Measurements from ENCODE around the gene PVALB. TPM values are rescaled to one million over a fixed set of nuclear protein-coding genes. Genes with fewer than 3 reads are reported as not detected.
A peak's percentile ranks its signal among the peaks of the same experiment; 100 is the strongest.

Gene PVALB
- total and polyA plus RNA-seq, 3 experiments from 2014 or later: not detected

DNA sequence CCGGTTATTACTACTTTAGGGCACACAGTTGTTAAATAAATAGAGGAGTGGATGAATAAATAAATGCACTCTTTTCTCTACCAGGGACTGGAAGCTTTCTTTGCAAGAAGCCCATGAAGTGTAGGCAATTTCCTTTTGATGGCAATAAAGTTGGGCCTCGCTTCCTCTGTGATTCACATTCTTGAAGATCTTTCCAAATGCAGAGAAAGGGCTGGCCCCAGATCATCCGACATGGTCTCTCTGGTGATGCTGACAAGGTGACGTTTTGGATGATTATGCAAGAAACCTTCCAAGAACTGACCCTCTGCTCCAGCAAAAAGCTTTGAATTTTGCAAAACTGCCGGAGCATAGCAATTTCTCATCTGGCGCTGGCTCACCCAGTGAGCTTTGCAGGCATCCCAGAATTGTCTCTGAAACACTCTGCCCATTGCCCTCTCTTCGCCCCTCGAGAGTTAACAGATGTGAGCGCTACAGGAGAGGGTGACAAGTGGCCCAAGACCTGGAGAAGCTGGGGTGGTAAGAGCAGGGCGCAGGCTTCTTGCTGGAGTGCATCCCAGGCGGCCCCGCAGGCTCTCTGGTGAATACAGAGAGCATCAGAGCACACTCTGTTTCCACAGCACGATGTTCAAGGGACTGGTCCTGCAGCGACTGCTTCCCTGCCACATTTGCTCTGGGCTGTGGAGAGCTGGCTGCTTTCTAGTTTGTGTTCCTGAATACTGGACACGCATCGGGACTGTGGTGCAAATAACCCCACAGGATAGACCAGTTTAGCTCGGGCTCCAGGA is 29.4 kb downstream of the PVALB start:
- no peaks in the 10 kb centered on the region for H3K36me3 ChIP-seq (ENCODE audit: insufficient read depth, low read length)
- H3K36me3 Mint-ChIP-seq: no peaks in the 10 kb centered on the region
- no peak for DNase-seq
- H3K27me3 ChIP-seq (ENCODE audit: insufficient read depth, low read length, poor library complexity, severe bottlenecking): no peaks in the 10 kb centered on the region
- ChIA-PET CTCF (interaction anchor here (1.1 to 2.1 kb wide), 3 partner anchors 29 to 69 kb away, joined by 3 to 8 read pairs (median 4); no protein-coding TSS in a partner anchor), POLR2A (no interaction called here)
- H3K4me1 Mint-ChIP-seq: peaks cover 3 to 8% (median 5%) of the 10 kb centered on the region in 3 donors
- H3K9me3 ChIP-seq (ENCODE audit: low read length): no peaks in the 10 kb centered on the region
- no peak overlapping the region for H3K27ac ChIP-seq (ENCODE audit: low read depth, low read length)
- no peak overlapping the region for H3K27ac Mint-ChIP-seq
- no peak overlapping the region for H3K4me3 Mint-ChIP-seq
- no peaks in the 10 kb centered on the region for H3K9me3 Mint-ChIP-seq
- H3K4me1 ChIP-seq (ENCODE audit: insufficient read depth, low read length): peaks cover under 1% of the 10 kb centered on the region
- no peak overlapping the region for H3K4me3 ChIP-seq (ENCODE audit: low read length)
- peaks cover 17 to 31% of the 10 kb centered on the region in 2 donors for H3K27me3 Mint-ChIP-seq

DNA sequence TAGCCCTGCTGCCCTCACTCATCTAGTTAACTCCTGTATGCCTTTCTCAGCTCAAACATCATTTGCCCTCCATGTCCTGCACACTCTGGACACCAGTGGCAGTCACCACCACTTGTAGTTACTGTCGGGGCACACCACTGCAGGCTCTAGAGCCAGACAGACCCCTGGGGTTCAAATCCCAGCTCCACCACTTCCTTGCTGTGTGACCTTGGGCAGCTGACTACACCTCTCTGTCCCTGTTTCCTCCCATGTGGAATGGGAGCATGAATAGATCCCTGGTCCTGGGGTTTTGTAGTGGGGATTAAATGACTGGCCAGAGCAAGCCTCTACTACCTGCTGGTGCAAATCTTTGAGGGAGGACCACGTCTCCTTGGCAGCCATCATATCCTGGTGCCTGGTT is 33.1 kb downstream of the PVALB start:
- CTCF ChIA-PET: interaction anchor here (2.8 to 6.9 kb wide), 2 partner anchors 74 to 194 kb away, joined by 16 to 40 read pairs; no protein-coding TSS in a partner anchor
- H3K27me3 ChIP-seq (ENCODE audit: insufficient read depth, low read length, poor library complexity, severe bottlenecking): no peaks in the 10 kb centered on the region
- no peak for DNase-seq
- Mint-ChIP-seq H3K4me1 (peaks cover 10 to 15% (median 14%) of the 10 kb centered on the region in 3 donors), H3K27me3 (peaks cover 10 to 16% of the 10 kb centered on the region in 2 donors), H3K9me3 (no peaks in the 10 kb centered on the region), H3K27ac (peak overlapping the region in 2 of 8 donors; percentile 79 to 85), H3K36me3 (no peaks in the 10 kb centered on the region), H3K4me3 (peak overlapping the region in 1 of 7 donors; percentile 17)
- H3K9me3 ChIP-seq (ENCODE audit: low read length): no peaks in the 10 kb centered on the region
- peaks cover 10% of the 10 kb centered on the region for H3K4me1 ChIP-seq (ENCODE audit: insufficient read depth, low read length)
- H3K27ac ChIP-seq (ENCODE audit: low read depth, low read length): no peak overlapping the region
- POLR2A ChIA-PET: no interaction called here
- H3K4me3 ChIP-seq (ENCODE audit: low read length): no peak overlapping the region
- no peaks in the 10 kb centered on the region for H3K36me3 ChIP-seq (ENCODE audit: insufficient read depth, low read length)

DNA sequence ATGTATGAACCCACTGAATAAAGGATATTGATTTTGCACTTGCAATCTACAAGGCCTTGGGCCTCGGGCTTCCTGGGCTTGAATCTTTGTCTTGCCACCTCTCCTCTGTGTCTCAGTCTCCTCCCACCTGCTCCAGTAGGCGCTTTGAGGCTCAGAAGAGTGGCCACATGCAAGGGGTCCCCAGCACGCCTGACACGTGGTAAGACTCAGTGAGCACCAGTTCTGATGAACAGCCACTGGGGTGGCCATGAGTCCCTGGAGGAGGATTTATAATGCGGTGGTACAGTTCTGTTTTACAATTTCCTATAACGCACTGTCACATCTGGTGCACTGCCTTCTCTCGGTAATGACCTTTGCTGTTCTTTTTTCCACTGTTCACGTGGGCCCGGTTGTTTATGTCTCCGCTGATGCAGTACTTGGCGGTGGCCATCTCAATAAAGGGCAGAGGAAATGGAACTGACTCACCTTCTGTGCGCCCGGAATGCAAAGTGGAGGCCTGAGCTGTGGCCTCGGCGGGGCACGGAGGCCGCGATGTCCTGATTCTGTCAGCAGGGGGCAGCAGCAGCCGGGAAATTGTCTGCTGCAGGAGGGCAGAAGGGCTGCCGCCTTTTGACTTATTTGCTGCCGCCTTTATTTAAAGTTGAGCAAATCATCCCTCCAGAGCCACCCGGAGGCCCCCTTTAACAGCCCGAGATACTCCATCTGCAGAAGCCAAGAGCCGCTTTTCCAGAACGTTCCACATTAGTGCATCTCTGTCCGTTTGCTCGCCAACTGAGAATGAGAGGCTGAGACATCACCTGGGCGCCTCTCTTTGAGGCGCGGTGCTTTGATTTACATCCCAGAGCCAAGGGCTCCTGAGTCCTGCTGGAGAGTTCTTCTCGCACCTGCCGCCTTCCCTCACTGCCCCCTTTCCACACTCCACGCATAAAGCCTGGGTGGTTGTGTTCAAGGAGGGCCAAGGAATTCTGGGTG is 34.9 kb downstream of the PVALB start:
- Mint-ChIP-seq H3K27me3 (peaks cover 8 to 13% of the 10 kb centered on the region in 2 donors), H3K9me3 (no peaks in the 10 kb centered on the region), H3K27ac (peak overlapping the region in 6 of 8 donors; percentile 41 to 91 (median 67)), H3K36me3 (no peaks in the 10 kb centered on the region), H3K4me1 (peaks cover 14 to 22% (median 17%) of the 10 kb centered on the region in 3 donors), H3K4me3 (peak overlapping the region in 4 of 7 donors; percentile 8 to 61 (median 43))
- no peak overlapping the region for H3K4me3 ChIP-seq (ENCODE audit: low read length)
- peaks cover 14% of the 10 kb centered on the region for H3K4me1 ChIP-seq (ENCODE audit: insufficient read depth, low read length)
- ChIA-PET CTCF (interaction anchor here (0.7 to 6.9 kb wide), 7 partner anchors 9 to 295 kb away, joined by 3 to 40 read pairs (median 3); no protein-coding TSS in a partner anchor), POLR2A (no interaction called here)
- H3K36me3 ChIP-seq (ENCODE audit: insufficient read depth, low read length): no peaks in the 10 kb centered on the region
- no peaks in the 10 kb centered on the region for H3K9me3 ChIP-seq (ENCODE audit: low read length)
- no peaks in the 10 kb centered on the region for H3K27me3 ChIP-seq (ENCODE audit: insufficient read depth, low read length, poor library complexity, severe bottlenecking)
- DNase-seq: peak; percentile 72 to 88 (median 75)
- no peak overlapping the region for H3K27ac ChIP-seq (ENCODE audit: low read depth, low read length)

DNA sequence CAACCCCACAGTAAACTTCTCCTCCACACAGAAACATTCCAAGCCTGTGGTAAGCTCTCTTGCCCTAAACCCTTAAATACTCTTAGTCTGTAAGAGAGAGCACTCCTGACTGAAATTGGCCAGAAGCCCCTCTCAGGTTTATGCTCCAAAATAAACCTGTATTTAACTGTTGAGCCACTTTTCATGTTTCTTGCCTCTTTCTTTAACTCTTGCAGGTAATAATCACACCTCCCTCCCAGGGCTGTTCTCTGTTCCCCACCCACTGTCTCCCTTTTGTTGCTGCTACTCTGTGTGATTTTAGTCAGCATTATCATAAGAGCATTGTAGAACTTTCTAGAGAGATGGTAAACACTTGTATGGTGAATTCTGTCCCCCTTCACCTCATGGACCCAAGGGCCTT is 38.8 kb downstream of the PVALB start:
- Mint-ChIP-seq H3K4me3 (peak overlapping the region in 2 of 7 donors; percentile 41 to 60), H3K9me3 (no peaks in the 10 kb centered on the region), H3K27ac (peak overlapping the region in 5 of 8 donors; percentile 35 to 96 (median 67)), H3K27me3 (peaks cover 0 to 2% of the 10 kb centered on the region in 2 donors), H3K36me3 (peaks cover 0 to 6% (median 0%) of the 10 kb centered on the region in 3 donors), H3K4me1 (peaks cover 27 to 33% (median 33%) of the 10 kb centered on the region in 3 donors)
- Histone ChIP-seq H3K9me3 (ENCODE audit: low read length) (no peaks in the 10 kb centered on the region), H3K36me3 (ENCODE audit: insufficient read depth, low read length) (no peaks in the 10 kb centered on the region), H3K4me1 (ENCODE audit: insufficient read depth, low read length) (peaks cover 26% of the 10 kb centered on the region), H3K4me3 (ENCODE audit: low read length) (no peak overlapping the region), H3K27ac (ENCODE audit: low read depth, low read length) (no peak overlapping the region), H3K27me3 (ENCODE audit: insufficient read depth, low read length, poor library complexity, severe bottlenecking) (no peaks in the 10 kb centered on the region)
- DNase-seq: no peak
- CTCF ChIA-PET: interaction anchor here (1.4 to 6.9 kb wide), 3 partner anchors 21 to 199 kb away, joined by 3 to 40 read pairs (median 17); no protein-coding TSS in a partner anchor
- POLR2A ChIA-PET: no interaction called here

DNA sequence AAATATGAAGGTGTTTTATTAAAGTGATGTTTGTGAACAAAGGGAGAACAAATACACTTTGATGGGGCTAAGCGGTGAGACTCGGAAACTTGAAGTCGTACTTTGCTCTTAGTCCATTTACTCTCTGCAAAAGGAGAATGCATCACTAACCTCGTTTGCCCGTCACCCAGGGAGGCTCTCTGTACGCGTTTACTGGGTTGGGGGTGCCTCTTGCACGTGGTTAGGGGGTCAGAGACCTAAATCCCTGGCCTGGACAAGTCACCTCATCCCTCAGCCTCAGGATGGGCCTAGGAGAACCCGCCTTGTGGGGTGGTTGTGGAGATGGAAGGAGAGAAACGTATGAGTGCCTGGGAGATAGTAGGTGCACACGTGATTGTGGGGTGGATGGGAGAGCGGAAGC is 40.1 kb downstream of the PVALB start:
- Mint-ChIP-seq H3K4me1 (peaks cover 19 to 33% (median 26%) of the 10 kb centered on the region in 3 donors), H3K36me3 (peaks cover 3 to 14% (median 8%) of the 10 kb centered on the region in 3 donors), H3K27me3 (no peaks in the 10 kb centered on the region), H3K4me3 (peak overlapping the region; percentile 81 to 97 (median 91)), H3K9me3 (no peaks in the 10 kb centered on the region), H3K27ac (peak overlapping the region; percentile 91 to 99 (median 96))
- Histone ChIP-seq H3K4me3 (ENCODE audit: low read length) (peak overlapping the region; percentile 33), H3K27ac (ENCODE audit: low read depth, low read length) (no peak overlapping the region), H3K27me3 (ENCODE audit: insufficient read depth, low read length, poor library complexity, severe bottlenecking) (no peaks in the 10 kb centered on the region), H3K4me1 (ENCODE audit: insufficient read depth, low read length) (peaks cover 18% of the 10 kb centered on the region), H3K9me3 (ENCODE audit: low read length) (no peaks in the 10 kb centered on the region), H3K36me3 (ENCODE audit: insufficient read depth, low read length) (no peaks in the 10 kb centered on the region)
- ChIA-PET POLR2A (interaction anchor here (0.6 to 1.4 kb wide), 5 partner anchors 202 to 901 kb away, joined by 3 to 9 read pairs (median 4); partner anchors contain the start of gene EIF3D), CTCF (interaction anchor here (0.8 to 6.9 kb wide), 9 partner anchors 10 to 423 kb away, joined by 3 to 40 read pairs (median 4); no protein-coding TSS in a partner anchor)
- no peak for DNase-seq

DNA sequence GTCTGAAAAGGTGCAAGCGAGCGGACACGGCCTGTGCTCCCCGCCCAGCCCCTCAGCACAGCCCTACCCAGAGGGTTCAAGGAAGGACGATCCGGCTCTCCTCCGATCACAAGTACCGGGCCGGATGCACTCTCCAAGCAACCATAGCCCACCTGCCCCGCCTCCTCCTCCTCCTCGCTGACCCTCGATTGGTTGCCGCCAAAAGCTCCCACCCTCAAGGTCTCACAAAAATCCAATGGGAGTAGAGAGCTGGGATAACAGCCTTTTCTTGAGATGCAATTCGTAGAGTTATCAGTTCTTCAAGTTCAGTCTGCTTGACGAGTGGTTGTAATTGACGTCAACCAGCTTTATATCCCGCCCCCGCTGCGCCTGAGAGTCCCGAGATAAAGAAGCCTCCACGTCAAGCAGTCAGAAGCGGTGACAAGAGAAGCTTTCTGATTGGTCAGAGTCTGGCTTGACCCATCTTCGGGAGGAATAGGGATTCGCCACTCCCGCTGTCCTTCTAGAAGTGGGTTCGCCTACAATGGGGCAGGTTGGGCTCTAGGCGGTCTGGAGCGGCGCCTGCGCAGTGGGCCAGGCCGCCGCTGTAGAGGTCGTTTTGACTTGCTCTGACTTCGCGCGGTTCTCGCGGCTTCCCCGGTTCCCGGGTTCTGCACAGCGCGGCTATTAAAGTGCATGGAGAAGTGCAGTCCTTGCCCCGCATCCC is 40.7 kb downstream of the PVALB start, which contains the start of gene IFT27:
Gene IFT27 (minus strand): TSS at position 156 of the 706 bp plus-strand sequence. CDS start 412 bp downstream, outside the sequence.
- peak within 1 kb of the TSS; percentile 57 for H3K4me3 ChIP-seq (ENCODE audit: low read length)
- H3K4me1 ChIP-seq (ENCODE audit: insufficient read depth, low read length): peaks cover 16% of the 10 kb centered on the region
- Mint-ChIP-seq H3K36me3 (peaks cover 5 to 17% (median 9%) of the 10 kb centered on the region in 3 donors), H3K27me3 (no peaks in the 10 kb centered on the region), H3K9me3 (no peaks in the 10 kb centered on the region), H3K27ac (peak within 1 kb of the TSS; percentile 91 to 99 (median 96)), H3K4me1 (peaks cover 18 to 34% (median 21%) of the 10 kb centered on the region in 3 donors), H3K4me3 (peak within 1 kb of the TSS; percentile 81 to 97 (median 91))
- H3K27ac ChIP-seq (ENCODE audit: low read depth, low read length): peak within 1 kb of the TSS; percentile 74
- H3K36me3 ChIP-seq (ENCODE audit: insufficient read depth, low read length): no peaks in the 10 kb centered on the region
- no peaks in the 10 kb centered on the region for H3K27me3 ChIP-seq (ENCODE audit: insufficient read depth, low read length, poor library complexity, severe bottlenecking)
- peak; percentile 92 to 99 (median 98) for DNase-seq
- POLR2A ChIA-PET: interaction anchor here (0.6 to 1.5 kb wide), 9 partner anchors 77 to 901 kb away, joined by 3 to 9 read pairs (median 4); partner anchors contain the start of genes EIF3D, MFNG and TXN2
- CTCF ChIA-PET: interaction anchor here (0.8 to 2.9 kb wide), 8 partner anchors 9 to 423 kb away, joined by 3 to 17 read pairs (median 4); no protein-coding TSS in a partner anchor
- no peaks in the 10 kb centered on the region for H3K9me3 ChIP-seq (ENCODE audit: low read length)
